ENCODE measurements around the gene ADM2. TPM values are rescaled to one million over a fixed set of nuclear protein-coding genes. Genes with fewer than 3 reads are reported as not detected.

The ADM2 gene
- total and polyA plus RNA-seq, 2 of the 13 experiments (the other 11 are each of a cell fraction or from before 2014, with no cell fraction given), result 1.2 to 3.0 TPM

DNA sequence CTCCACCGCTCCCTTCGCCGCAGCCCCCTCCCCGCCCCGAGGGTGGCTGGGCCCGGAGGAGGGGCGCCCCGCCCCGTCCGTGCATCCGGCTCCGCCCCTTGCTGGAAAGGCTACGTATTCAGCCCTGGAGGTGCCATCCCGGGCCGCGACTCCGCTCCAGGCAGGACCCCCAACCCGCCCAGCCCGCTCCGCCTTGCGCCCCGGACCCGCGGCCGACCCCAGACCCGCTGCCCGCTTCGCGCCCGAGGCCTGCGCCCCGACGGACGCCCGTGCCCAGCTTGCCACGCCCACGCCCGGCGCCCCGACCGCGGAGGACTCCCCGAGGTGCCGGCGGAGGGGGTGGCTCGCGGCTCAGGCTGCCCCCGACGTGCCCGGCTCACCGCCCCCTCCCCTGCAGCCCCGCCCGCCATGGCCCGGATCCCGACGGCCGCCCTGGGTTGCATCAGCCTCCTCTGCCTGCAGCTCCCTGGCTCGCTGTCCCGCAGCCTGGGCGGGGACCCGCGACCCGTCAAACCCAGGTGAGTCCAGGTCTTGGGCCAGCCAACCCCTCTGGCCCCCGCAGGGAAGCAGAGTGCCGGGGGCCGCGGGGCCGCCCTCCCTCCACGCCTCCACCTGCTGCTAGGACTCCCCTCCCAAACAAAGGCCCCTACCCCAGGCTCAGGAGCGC, at the start of gene ADM2 (continued):
- TF ChIP-seq, protein P1, sequence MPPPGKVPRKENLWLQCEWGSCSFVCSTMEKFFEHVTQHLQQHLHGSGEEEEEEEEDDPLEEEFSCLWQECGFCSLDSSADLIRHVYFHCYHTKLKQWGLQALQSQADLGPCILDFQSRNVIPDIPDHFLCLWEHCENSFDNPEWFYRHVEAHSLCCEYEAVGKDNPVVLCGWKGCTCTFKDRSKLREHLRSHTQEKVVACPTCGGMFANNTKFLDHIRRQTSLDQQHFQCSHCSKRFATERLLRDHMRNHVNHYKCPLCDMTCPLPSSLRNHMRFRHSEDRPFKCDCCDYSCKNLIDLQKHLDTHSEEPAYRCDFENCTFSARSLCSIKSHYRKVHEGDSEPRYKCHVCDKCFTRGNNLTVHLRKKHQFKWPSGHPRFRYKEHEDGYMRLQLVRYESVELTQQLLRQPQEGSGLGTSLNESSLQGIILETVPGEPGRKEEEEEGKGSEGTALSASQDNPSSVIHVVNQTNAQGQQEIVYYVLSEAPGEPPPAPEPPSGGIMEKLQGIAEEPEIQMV (CRISPR knock-in tag; IDR thresholded peaks at IDR 0.05; ENCODE audit: low read depth), result 0 out of 2 replicates have a peak, but pooled peaks have one; percentile 25
- TF ChIP-seq AKAP8 (CRISPR knock-in tag; IDR thresholded peaks at IDR 0.05), result no peak
- TF ChIP-seq ZNF431 (CRISPR knock-in tag; IDR thresholded peaks at IDR 0.05; ENCODE audit: borderline replicate concordance, low read depth), result no peak
- no peak for TF ChIP-seq RAD21 (CRISPR knock-in tag; IDR thresholded peaks at IDR 0.05)
- TF ChIP-seq, protein P2, sequence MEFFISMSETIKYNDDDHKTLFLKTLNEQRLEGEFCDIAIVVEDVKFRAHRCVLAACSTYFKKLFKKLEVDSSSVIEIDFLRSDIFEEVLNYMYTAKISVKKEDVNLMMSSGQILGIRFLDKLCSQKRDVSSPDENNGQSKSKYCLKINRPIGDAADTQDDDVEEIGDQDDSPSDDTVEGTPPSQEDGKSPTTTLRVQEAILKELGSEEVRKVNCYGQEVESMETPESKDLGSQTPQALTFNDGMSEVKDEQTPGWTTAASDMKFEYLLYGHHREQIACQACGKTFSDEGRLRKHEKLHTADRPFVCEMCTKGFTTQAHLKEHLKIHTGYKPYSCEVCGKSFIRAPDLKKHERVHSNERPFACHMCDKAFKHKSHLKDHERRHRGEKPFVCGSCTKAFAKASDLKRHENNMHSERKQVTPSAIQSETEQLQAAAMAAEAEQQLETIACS (CRISPR knock-in tag; IDR thresholded peaks at IDR 0.05), result no peak
- no peak for TF ChIP-seq RXRA (CRISPR knock-in tag; IDR thresholded peaks at IDR 0.05)
- TF ChIP-seq DMTF1 (CRISPR knock-in tag; IDR thresholded peaks at IDR 0.05), result no peak
- no peak for TF ChIP-seq ZNF850 (CRISPR knock-in tag; conservative IDR thresholded peaks at IDR 0.05)
- no peak for TF ChIP-seq CERS6 (CRISPR knock-in tag; IDR thresholded peaks at IDR 0.05)
- TF ChIP-seq, protein P3, sequence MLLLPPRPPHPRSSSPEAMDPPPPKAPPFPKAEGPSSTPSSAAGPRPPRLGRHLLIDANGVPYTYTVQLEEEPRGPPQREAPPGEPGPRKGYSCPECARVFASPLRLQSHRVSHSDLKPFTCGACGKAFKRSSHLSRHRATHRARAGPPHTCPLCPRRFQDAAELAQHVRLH (CRISPR knock-in tag; IDR thresholded peaks at IDR 0.05; ENCODE audit: borderline replicate concordance, low read depth), result no peak
- TF ChIP-seq MATR3 (CRISPR knock-in tag; IDR thresholded peaks at IDR 0.05), result no peak
- TF ChIP-seq ZNF777 (CRISPR knock-in tag; IDR thresholded peaks at IDR 0.05), result peak; percentile 98
- TF ChIP-seq CEBPG (CRISPR knock-in tag; IDR thresholded peaks at IDR 0.05), result peak; percentile 82
- no peak for TF ChIP-seq ZSCAN31 (CRISPR knock-in tag; IDR thresholded peaks at IDR 0.05; ENCODE audit: low read depth)
- TF ChIP-seq MYC (CRISPR knock-in tag; IDR thresholded peaks at IDR 0.05; ENCODE audit: borderline replicate concordance), result no peak; the same call in 1 of the 2 replicates
- TF ChIP-seq, protein P4, sequence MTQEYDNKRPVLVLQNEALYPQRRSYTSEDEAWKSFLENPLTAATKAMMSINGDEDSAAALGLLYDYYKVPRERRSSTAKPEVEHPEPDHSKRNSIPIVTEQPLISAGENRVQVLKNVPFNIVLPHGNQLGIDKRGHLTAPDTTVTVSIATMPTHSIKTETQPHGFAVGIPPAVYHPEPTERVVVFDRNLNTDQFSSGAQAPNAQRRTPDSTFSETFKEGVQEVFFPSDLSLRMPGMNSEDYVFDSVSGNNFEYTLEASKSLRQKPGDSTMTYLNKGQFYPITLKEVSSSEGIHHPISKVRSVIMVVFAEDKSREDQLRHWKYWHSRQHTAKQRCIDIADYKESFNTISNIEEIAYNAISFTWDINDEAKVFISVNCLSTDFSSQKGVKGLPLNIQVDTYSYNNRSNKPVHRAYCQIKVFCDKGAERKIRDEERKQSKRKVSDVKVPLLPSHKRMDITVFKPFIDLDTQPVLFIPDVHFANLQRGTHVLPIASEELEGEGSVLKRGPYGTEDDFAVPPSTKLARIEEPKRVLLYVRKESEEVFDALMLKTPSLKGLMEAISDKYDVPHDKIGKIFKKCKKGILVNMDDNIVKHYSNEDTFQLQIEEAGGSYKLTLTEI (CRISPR knock-in tag; conservative IDR thresholded peaks at IDR 0.05), result no peak
- no peak for TF ChIP-seq SMAD3 (CRISPR knock-in tag; IDR thresholded peaks at IDR 0.05)
- TF ChIP-seq PCBP1 (IDR thresholded peaks at IDR 0.05; ENCODE audit: borderline replicate concordance, low read depth, low read length), result no peak

Data from HepG2 (cell line).